HG02588 (cell line): ENCODE data around the gene TNFRSF18.

ENCODE experiments used
- ATAC-seq: cut with Tn5 transposase; IDR thresholded peaks from one replicate; pipeline ENCODE4 v1.9.1; 2021; ENCODE audit warnings: mild to moderate bottlenecking, moderate library complexity; ENCODE audit not compliant: unreplicated experiment

Gene TNFRSF18

GRCh38 chr1:1240822-1241587 is 34.6 kb upstream of the TNFRSF18 start:
- no peak for ATAC-seq

GRCh38 chr1:1240348-1240732 is 33.9 kb upstream of the TNFRSF18 start:
- ATAC-seq = no peak

GRCh38 chr1:1239614-1240347 is 33.4 kb upstream of the TNFRSF18 start:
- no peak for ATAC-seq

DNA sequence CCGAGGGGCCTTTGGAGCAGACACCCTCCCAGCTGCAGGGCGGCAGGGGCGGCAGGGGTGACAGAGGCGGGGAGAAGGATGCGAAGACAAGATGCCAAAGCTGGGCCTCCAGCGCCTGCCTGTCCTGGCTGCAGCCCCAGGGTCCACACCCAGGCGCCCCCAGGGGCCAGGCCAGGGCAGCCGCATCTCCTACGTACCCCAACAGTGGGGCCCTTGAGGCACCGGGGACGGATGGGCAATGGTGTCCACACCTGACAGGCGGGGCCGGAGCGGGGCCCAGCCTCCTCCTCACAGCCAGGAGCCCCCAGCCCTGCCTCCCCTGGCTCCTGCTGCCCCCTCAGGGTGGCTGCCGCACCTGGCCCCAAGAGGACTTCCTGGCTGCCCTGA is 32.8 kb upstream of the TNFRSF18 start:
- no peak for ATAC-seq

- ATAC-seq = no peak
These were observed 32.3 kb upstream of the TNFRSF18 start for GRCh38 chr1:1238702-1239178.

DNA sequence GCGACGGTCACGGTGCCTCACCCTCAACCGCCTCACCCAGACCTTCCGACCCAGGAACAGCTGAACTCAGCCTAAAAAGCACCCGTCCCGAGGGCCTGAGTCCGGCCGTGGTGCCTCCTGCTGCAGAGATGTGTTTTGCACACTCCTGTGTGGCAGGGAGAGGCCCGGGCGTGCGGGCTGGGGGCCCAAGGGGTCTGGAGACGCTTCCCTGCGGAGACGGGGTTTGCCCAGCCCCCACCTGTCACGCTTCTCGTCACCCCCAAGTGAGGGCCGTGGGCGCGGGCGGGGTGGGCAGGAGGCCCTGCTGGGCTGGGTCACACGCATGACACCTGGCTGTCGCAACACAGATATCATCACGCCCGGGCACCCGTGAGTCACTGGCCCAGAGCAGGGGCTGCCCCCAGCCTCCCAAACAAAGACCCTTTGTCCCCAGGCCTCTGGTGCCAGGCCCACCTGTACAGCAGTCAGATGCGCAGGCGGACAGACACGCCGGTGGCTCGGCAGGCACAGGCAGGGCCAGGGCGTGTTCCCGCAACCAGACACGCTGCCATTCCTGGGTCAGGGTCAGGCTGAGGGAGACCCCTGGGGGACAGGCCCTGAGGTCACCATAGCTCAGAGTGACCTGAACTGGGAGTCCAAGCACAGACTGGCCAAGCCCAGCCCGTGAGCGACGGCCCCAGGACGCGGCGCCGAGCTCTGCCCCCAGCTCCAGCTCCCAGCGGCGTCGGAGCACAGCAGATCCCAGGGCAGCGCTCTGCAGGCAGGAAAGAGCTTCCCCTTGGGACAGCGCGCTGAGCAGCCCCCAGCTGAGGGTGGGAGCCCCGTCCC is 31.7 kb upstream of the TNFRSF18 start:
- no peak for ATAC-seq

- no peak for ATAC-seq
These were observed 30.8 kb upstream of the TNFRSF18 start for GRCh38 chr1:1236945-1237873.

GRCh38 chr1:1236176-1236763 is 29.9 kb upstream of the TNFRSF18 start:
- no peak for ATAC-seq

DNA sequence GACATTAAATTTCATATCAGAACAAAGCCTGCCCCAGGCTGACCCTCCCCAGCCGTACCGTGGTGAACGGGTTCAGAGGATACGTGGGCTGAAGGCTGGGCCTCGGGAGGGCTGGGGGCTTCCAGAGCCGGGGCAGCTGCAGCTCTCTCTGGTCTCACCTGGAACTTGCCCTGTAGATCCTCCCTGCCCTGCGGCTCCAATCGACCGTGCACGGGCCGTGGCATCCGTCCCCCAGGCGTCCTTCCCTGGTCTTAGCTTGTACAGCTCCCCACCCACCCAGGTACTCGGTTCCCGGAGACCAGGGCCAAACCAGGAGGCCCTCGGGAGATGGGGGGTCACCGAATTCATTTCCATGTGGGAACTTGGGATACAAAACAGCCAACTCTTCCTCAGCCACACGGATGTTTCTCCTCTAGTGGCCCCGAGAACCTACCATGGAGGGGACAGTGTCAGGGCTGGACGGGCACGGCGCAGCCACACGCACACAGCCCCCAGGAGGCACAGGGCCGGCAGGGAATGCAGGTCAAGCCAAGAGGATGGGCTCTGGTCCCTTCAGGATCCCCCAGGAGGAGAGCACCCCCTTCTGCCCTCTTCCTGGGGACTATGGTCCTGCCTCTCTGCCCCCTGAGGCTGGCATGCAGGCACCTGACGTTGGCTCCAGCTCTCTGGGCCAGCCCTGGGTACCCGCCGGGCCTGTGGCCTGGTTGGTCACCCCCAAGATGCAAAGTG is 28.8 kb upstream of the TNFRSF18 start:
- no peak for ATAC-seq

- no peak for ATAC-seq
These were observed 27.9 kb upstream of the TNFRSF18 start for GRCh38 chr1:1234180-1234808.

- ATAC-seq = no peak
These were observed 27.1 kb upstream of the TNFRSF18 start for GRCh38 chr1:1233567-1233892.

DNA sequence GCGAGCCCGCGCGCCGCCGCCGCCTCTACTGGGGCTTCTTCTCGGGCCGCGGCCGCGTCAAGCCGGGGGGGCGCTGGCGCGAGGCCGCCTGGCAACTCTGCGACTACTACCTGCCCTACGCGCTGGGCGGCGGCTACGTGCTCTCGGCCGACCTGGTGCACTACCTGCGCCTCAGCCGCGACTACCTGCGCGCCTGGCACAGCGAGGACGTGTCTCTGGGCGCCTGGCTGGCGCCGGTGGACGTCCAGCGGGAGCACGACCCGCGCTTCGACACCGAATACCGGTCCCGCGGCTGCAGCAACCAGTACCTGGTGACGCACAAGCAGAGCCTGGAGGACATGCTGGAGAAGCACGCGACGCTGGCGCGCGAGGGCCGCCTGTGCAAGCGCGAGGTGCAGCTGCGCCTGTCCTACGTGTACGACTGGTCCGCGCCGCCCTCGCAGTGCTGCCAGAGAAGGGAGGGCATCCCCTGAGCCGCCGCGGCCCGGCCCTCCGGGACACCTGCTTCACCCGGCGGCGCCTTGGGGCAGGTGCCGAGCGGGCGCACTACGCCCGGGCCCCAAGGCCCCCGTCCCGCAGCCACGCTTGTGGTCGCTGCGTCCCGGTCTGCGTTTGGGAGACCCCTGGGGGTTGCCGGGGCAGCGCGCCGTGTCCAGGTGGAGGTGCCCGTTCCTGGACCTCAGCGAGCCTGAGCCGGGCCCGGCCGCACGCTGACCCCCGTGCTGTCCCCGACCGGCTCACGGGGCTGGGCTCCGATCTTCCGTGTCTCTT is 26.6 kb upstream of the TNFRSF18 start:
- no peak for ATAC-seq

GRCh38 chr1:1232208-1232795 is 25.9 kb upstream of the TNFRSF18 start, which contains the start of gene B3GALT6:
Gene B3GALT6, plus strand, starts transcription at chr1:1232237. Its CDS starts 42 bp downstream, at chr1:1232279.
- no peak for ATAC-seq

- peak; percentile 85 for ATAC-seq
These were observed 25.2 kb upstream of the TNFRSF18 start, which contains the start of gene SDF4 for GRCh38 chr1:1231400-1232207. Gene SDF4, minus strand, starts transcription at chr1:1232001. Its CDS starts 3,229 bp downstream, at chr1:1228772.

GRCh38 chr1:1230656-1231399 is 24.4 kb upstream of the TNFRSF18 start:
- ATAC-seq = no peak

DNA sequence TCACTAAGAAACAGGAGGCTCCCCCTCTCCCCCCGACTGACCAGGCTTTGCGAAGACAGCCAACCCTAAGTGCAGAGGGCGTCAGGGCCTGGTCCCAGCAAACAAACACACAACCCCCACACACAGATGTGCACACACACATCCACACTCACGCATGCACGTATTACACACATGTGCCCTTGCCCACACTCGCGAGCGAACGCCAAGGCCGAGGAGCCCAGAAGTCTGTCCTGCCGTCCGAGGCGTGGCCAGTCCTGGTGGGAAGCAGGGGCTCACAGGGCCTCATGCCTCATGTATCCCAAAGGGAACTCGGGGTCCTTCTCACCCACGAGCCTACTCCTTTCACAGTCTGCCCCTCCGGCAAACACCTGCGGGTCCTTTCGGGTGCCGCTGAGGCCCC is 23.4 kb upstream of the TNFRSF18 start:
- ATAC-seq = no peak
